Skeletal muscle tissue (tissue), 4 donors: Measurements from ENCODE around the gene APBB1. TPM values are rescaled to one million over a fixed set of nuclear protein-coding genes. Genes with fewer than 3 reads are reported as not detected.

Experiments
- H3K27ac ChIP-seq: one replicate; pipeline ENCODE4 v1.7.0; 2013; ENCODE audit warnings: mild to moderate bottlenecking, low read depth, low read length, inconsistent platforms
- H3K27me3 ChIP-seq, 3 donors: one replicate each; pipeline ENCODE4 v1.7.0; 2013; ENCODE audit warnings: low read length in 3 of 3; ENCODE audit not compliant: control insufficient read depth in 3 of 3, insufficient read depth in 3 of 3
- H3K36me3 ChIP-seq, 3 donors: one replicate each; pipeline ENCODE4 v1.7.0; 2013; ENCODE audit warnings: low read length in 3 of 3; ENCODE audit not compliant: control insufficient read depth in 3 of 3, insufficient read depth in 3 of 3
- H3K4me1 ChIP-seq, 3 donors: one replicate each; pipeline ENCODE4 v1.7.0; 2013; ENCODE audit warnings: low read length in 3 of 3, mild to moderate bottlenecking in 3 of 3; ENCODE audit not compliant: control insufficient read depth in 3 of 3, insufficient read depth in 3 of 3
- H3K4me3 ChIP-seq, 3 donors: one replicate each; pipeline ENCODE4 v1.7.0; 2013; ENCODE audit warnings: low read length in 3 of 3
- H3K9ac ChIP-seq, 3 donors: one replicate each; pipeline ENCODE4 v1.7.0; 2013; ENCODE audit warnings: low read length in 3 of 3, mild to moderate bottlenecking in 3 of 3, moderate library complexity in 2 of 3, low read depth in 1 of 3
- H3K9me3 ChIP-seq, 3 donors: one replicate each; pipeline ENCODE4 v1.7.0; 2013; ENCODE audit warnings: low read length in 3 of 3; ENCODE audit not compliant: control insufficient read depth in 3 of 3
- total RNA-seq: library from RNA; depleted of rRNA; stranded (reverse); fragments of >200 nt; gene quantifications from one replicate; pipeline ENCODE4 v1.2.3, GENCODE V29; 2014
- donor health status: Osteomylitis.

The APBB1 gene
- total RNA-seq, 1 donor from 2014 or later: 28.7 TPM

- Histone ChIP-seq H3K4me1 (peaks cover 0 to 8% (median 5%) of the 10 kb centered on the region in 3 donors), H3K36me3 (no peaks in the 10 kb centered on the region), H3K9me3 (no peaks in the 10 kb centered on the region), H3K4me3 (no peak overlapping the region), H3K27me3 (no peaks in the 10 kb centered on the region), H3K9ac (no peak overlapping the region), H3K27ac (no peak overlapping the region)
Measured at GRCh38 chr11:6385046-6385777, 33.7 kb downstream of the APBB1 start.

GRCh38 chr11:6378640-6378989, 40.3 kb downstream of the APBB1 start:
- Histone ChIP-seq H3K27me3 (no peaks in the 10 kb centered on the region), H3K36me3 (no peaks in the 10 kb centered on the region), H3K4me1 (peaks cover 0 to 5% (median 0%) of the 10 kb centered on the region in 3 donors), H3K27ac (no peak overlapping the region), H3K4me3 (no peak overlapping the region), H3K9me3 (no peaks in the 10 kb centered on the region), H3K9ac (no peak overlapping the region)

- H3K36me3 ChIP-seq: no peaks in the 10 kb centered on the region
- H3K4me3 ChIP-seq: no peak overlapping the region
Measured at GRCh38 chr11:6377902-6378639, 40.8 kb downstream of the APBB1 start.

GRCh38 chr11:6371825-6372224, 47.1 kb downstream of the APBB1 start:
- no peak overlapping the region for H3K27ac ChIP-seq
- no peaks in the 10 kb centered on the region for H3K27me3 ChIP-seq
- H3K4me3 ChIP-seq: no peak overlapping the region
- H3K36me3 ChIP-seq: no peaks in the 10 kb centered on the region
- H3K4me1 ChIP-seq: no peaks in the 10 kb centered on the region
- no peak overlapping the region for H3K9ac ChIP-seq
- no peaks in the 10 kb centered on the region for H3K9me3 ChIP-seq

More at GRCh38 chr11:6377902-6378639, 40.8 kb downstream of the APBB1 start:
- Histone ChIP-seq H3K27me3 (no peaks in the 10 kb centered on the region), H3K9me3 (no peaks in the 10 kb centered on the region), H3K4me1 (peaks cover 0 to 5% (median 0%) of the 10 kb centered on the region in 3 donors), H3K27ac (no peak overlapping the region), H3K9ac (no peak overlapping the region)

- no peak overlapping the region for H3K27ac ChIP-seq
- H3K36me3 ChIP-seq: no peaks in the 10 kb centered on the region
- peaks cover 11 to 21% (median 16%) of the 10 kb centered on the region in 3 donors for H3K4me1 ChIP-seq
- no peaks in the 10 kb centered on the region for H3K27me3 ChIP-seq
- no peak overlapping the region for H3K4me3 ChIP-seq
- no peak overlapping the region for H3K9ac ChIP-seq
- no peaks in the 10 kb centered on the region for H3K9me3 ChIP-seq
Measured at GRCh38 chr11:6365659-6366058, 53.2 kb downstream of the APBB1 start.

GRCh38 chr11:6362873-6363678, 55.8 kb downstream of the APBB1 start:
- Histone ChIP-seq H3K27ac (peak overlapping the region; percentile 89), H3K9ac (peak overlapping the region; percentile 32 to 54 (median 51)), H3K4me1 (peaks cover 11 to 21% (median 16%) of the 10 kb centered on the region in 3 donors), H3K27me3 (no peaks in the 10 kb centered on the region), H3K36me3 (no peaks in the 10 kb centered on the region), H3K9me3 (no peaks in the 10 kb centered on the region), H3K4me3 (peak overlapping the region; percentile 34 to 45 (median 35))

- Histone ChIP-seq H3K4me3 (peak overlapping the region in 1 of 3 donors; percentile 34), H3K9me3 (no peaks in the 10 kb centered on the region), H3K27ac (peak overlapping the region; percentile 89), H3K36me3 (no peaks in the 10 kb centered on the region), H3K4me1 (peaks cover 11 to 21% (median 16%) of the 10 kb centered on the region in 3 donors), H3K27me3 (no peaks in the 10 kb centered on the region), H3K9ac (peak overlapping the region; percentile 10 to 51 (median 32))
Measured at GRCh38 chr11:6362185-6362872, 56.6 kb downstream of the APBB1 start.

- Histone ChIP-seq H3K9ac (no peak overlapping the region), H3K4me3 (no peak overlapping the region), H3K9me3 (no peaks in the 10 kb centered on the region), H3K4me1 (peaks cover 11 to 25% (median 16%) of the 10 kb centered on the region in 3 donors), H3K27ac (no peak overlapping the region), H3K27me3 (no peaks in the 10 kb centered on the region), H3K36me3 (no peaks in the 10 kb centered on the region)
Measured at GRCh38 chr11:6360183-6360582, 58.7 kb downstream of the APBB1 start.

GRCh38 chr11:6357222-6357621, 61.7 kb downstream of the APBB1 start:
- Histone ChIP-seq H3K27ac (no peak overlapping the region), H3K36me3 (no peaks in the 10 kb centered on the region), H3K4me1 (peaks cover 1 to 15% (median 2%) of the 10 kb centered on the region in 3 donors), H3K4me3 (no peak overlapping the region), H3K27me3 (no peaks in the 10 kb centered on the region), H3K9me3 (no peaks in the 10 kb centered on the region), H3K9ac (no peak overlapping the region)
